Measurements from ENCODE around the gene NTMT2.

NTMT2 gene

DNA sequence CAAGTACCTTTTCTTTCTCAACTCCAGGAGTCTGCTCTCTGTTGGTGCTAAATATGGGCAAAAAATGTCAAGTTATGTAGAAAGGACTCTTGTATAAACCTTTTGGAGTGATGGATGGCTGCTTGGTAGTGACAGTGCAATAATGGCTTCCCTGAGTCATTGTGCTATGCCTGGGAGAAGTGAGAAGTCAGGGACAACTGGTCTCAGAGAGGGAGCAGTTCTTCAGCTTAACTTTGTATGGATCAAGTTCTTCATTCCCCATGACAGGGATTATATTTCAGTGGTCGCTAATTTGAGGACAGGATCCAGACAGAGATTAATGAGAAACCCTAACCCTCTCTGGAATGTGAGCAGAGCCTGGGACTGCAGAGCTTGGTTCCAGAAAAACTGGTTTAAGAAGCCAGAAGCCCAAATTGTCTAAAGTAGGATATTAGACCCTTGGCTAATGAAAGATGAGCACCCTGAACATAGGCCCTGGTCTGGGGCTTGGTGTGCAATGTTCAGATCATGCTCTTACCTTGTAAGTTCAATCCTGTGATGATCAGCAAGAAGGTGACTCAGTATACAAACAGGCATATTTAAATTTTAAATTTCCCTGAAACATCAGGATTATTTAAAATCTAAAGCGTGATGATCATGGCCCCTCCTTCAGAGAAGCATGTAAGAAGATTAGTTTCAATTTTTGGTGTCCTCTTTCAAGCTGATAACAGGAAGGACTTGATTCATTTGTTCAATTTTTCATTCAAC lies 50.9 kb downstream of the NTMT2 start:
- Histone ChIP-seq H3F3A (ENCODE audit: insufficient read depth, low read length) (no peaks in the 10 kb centered on the region), H3K4me1 (ENCODE audit: low read length) (no peaks in the 10 kb centered on the region), H4K20me1 (ENCODE audit: insufficient read depth, low read length) (no peaks in the 10 kb centered on the region), H3K4me3 (ENCODE audit: low read length) (no peak overlapping the region), H3K79me2 (ENCODE audit: low read length) (no peaks in the 10 kb centered on the region), H3K9me3 (replicated peaks; ENCODE audit: insufficient read depth, low read length) (no peaks in the 10 kb centered on the region; the same call in 1 of the 2 replicates), H3K4me2 (ENCODE audit: low read depth, low read length) (no peak overlapping the region), H3K27ac (ENCODE audit: low read length) (no peak overlapping the region), H3K27me3 (replicated peaks; ENCODE audit: insufficient read depth, low read length) (no peaks in the 10 kb centered on the region), H3K9me2 (replicated peaks; ENCODE audit: insufficient read depth, low read length) (no peaks in the 10 kb centered on the region), H3K36me3 (replicated peaks; ENCODE audit: insufficient read depth, low read length) (no peaks in the 10 kb centered on the region), H3K9ac (ENCODE audit: low read length) (no peak overlapping the region), H2AFZ (ENCODE audit: low read length) (no peak overlapping the region)
- TF ChIP-seq, protein P1, sequence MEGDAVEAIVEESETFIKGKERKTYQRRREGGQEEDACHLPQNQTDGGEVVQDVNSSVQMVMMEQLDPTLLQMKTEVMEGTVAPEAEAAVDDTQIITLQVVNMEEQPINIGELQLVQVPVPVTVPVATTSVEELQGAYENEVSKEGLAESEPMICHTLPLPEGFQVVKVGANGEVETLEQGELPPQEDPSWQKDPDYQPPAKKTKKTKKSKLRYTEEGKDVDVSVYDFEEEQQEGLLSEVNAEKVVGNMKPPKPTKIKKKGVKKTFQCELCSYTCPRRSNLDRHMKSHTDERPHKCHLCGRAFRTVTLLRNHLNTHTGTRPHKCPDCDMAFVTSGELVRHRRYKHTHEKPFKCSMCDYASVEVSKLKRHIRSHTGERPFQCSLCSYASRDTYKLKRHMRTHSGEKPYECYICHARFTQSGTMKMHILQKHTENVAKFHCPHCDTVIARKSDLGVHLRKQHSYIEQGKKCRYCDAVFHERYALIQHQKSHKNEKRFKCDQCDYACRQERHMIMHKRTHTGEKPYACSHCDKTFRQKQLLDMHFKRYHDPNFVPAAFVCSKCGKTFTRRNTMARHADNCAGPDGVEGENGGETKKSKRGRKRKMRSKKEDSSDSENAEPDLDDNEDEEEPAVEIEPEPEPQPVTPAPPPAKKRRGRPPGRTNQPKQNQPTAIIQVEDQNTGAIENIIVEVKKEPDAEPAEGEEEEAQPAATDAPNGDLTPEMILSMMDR (IDR thresholded peaks at IDR 0.05; ENCODE audit: low read length) = no peak
- no peak for TF ChIP-seq EZH2phosphoT487 (IDR thresholded peaks at IDR 0.05; ENCODE audit: low read length)
- no peak for TF ChIP-seq EZH2 (optimal IDR thresholded peaks at IDR 0.05; ENCODE audit: low read depth, low read length)
- no peak for DNase-seq

DNA sequence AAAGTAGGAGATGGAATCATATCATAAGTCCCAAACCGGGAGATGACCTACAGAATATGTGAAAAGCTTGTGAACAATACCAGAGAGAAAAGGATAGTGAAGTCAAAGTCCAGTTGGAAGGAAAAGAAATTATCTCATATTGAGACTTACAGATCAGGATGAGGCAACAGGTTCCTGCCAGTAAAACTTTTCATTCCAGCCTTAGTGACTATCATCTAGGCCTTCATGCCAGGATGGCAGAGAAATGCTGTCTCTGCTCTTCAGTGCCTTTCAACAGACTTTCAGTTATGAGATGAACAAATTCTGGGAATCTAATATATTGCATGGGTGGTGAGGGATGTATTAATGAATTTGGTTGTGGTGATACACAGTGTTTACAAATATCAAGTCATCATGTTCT lies 52.3 kb downstream of the NTMT2 start:
- no peaks in the 10 kb centered on the region for H4K20me1 ChIP-seq (ENCODE audit: insufficient read depth, low read length)
- no peak overlapping the region for H3K4me3 ChIP-seq (ENCODE audit: low read length)
- no peak for DNase-seq
- H3K4me2 ChIP-seq (ENCODE audit: low read depth, low read length) = no peak overlapping the region
- no peaks in the 10 kb centered on the region for H3K9me2 ChIP-seq (replicated peaks; ENCODE audit: insufficient read depth, low read length)
- no peak for TF ChIP-seq EZH2 (optimal IDR thresholded peaks at IDR 0.05; ENCODE audit: low read depth, low read length)
- TF ChIP-seq, protein P1 (IDR thresholded peaks at IDR 0.05; ENCODE audit: low read length) = no peak
- H2AFZ ChIP-seq (ENCODE audit: low read length) = no peak overlapping the region
- no peaks in the 10 kb centered on the region for H3K36me3 ChIP-seq (replicated peaks; ENCODE audit: insufficient read depth, low read length)
- H3K79me2 ChIP-seq (ENCODE audit: low read length) = no peaks in the 10 kb centered on the region
- no peaks in the 10 kb centered on the region for H3F3A ChIP-seq (ENCODE audit: insufficient read depth, low read length)
- H3K27me3 ChIP-seq (replicated peaks; ENCODE audit: insufficient read depth, low read length) = no peaks in the 10 kb centered on the region
- no peaks in the 10 kb centered on the region for H3K4me1 ChIP-seq (ENCODE audit: low read length)
- H3K9me3 ChIP-seq (replicated peaks; ENCODE audit: insufficient read depth, low read length) = no peaks in the 10 kb centered on the region; the same call in 1 of the 2 replicates
- no peak overlapping the region for H3K9ac ChIP-seq (ENCODE audit: low read length)
- H3K27ac ChIP-seq (ENCODE audit: low read length) = no peak overlapping the region

DNA sequence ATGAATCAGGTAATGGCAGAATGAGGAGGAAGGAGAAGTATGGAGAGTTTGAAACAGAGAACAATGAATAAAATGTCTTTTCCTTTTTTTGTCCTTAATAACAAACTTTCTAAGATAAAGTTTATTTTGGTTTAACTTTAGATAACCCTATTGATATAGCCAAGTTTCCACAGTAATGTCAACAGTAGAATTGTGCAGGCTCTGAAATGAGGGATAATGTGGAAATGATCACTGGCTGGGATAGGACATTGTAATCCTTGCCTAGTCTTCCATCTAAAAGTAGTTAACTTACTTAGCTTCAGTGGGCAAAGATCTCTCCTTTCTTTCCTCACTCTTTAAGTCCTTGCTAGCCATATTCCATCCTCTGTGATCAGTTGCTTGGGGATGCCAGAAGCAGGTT lies 52.8 kb downstream of the NTMT2 start:
- Histone ChIP-seq H3K9ac (ENCODE audit: low read length) (no peak overlapping the region), H3K4me1 (ENCODE audit: low read length) (no peaks in the 10 kb centered on the region), H3K9me2 (replicated peaks; ENCODE audit: insufficient read depth, low read length) (no peaks in the 10 kb centered on the region), H3K4me2 (ENCODE audit: low read depth, low read length) (no peak overlapping the region), H3K27ac (ENCODE audit: low read length) (no peak overlapping the region), H3F3A (ENCODE audit: insufficient read depth, low read length) (no peaks in the 10 kb centered on the region), H3K4me3 (ENCODE audit: low read length) (no peak overlapping the region), H3K79me2 (ENCODE audit: low read length) (no peaks in the 10 kb centered on the region), H2AFZ (ENCODE audit: low read length) (no peak overlapping the region), H3K27me3 (replicated peaks; ENCODE audit: insufficient read depth, low read length) (no peaks in the 10 kb centered on the region), H3K36me3 (replicated peaks; ENCODE audit: insufficient read depth, low read length) (no peaks in the 10 kb centered on the region), H4K20me1 (ENCODE audit: insufficient read depth, low read length) (no peaks in the 10 kb centered on the region), H3K9me3 (replicated peaks; ENCODE audit: insufficient read depth, low read length) (no peaks in the 10 kb centered on the region; the same call in 1 of the 2 replicates)
- DNase-seq = no peak
- TF ChIP-seq, protein P1 (IDR thresholded peaks at IDR 0.05; ENCODE audit: low read length) = no peak
- TF ChIP-seq EZH2 (optimal IDR thresholded peaks at IDR 0.05; ENCODE audit: low read depth, low read length) = no peak
- no peak for TF ChIP-seq EZH2phosphoT487 (IDR thresholded peaks at IDR 0.05; ENCODE audit: low read length)
